Kidney epithelial cell (primary cell): ENCODE results near the gene GCH1. TPM values are rescaled to one million over a fixed set of nuclear protein-coding genes. Genes with fewer than 3 reads are reported as not detected.
"Not testable (repeated sequence)": the region's sequence is repeated elsewhere in the genome, so short reads cannot be mapped to it uniquely, and the experiment has no call there.

ENCODE experiments used
- DNase-seq: peaks from one replicate; pipeline ENCODE4 v3.0.0-alpha.2; 2010; ENCODE audit warnings: low read depth
- H3K27me3 ChIP-seq: 2 replicates; pipeline ENCODE4 v1.6.0; 2011; ENCODE audit warnings: low read length; ENCODE audit not compliant: control insufficient read depth, insufficient read depth
- H3K36me3 ChIP-seq: 2 replicates; pipeline ENCODE4 v1.5.1; 2011; ENCODE audit warnings: low read length; ENCODE audit not compliant: control insufficient read depth, insufficient read depth
- H3K4me3 ChIP-seq: 2 replicates; pipeline ENCODE4 v1.5.1; 2011; ENCODE audit warnings: low read depth, mild to moderate bottlenecking, control low read depth, low read length
- total RNA-seq: library from RNA; depleted of rRNA; stranded (reverse); fragments of >200 nt; gene quantifications from 2 replicates; pipeline ENCODE4 v1.2.3, GENCODE V29; 2015
- TF ChIP-seq, protein P1 (sequence below): IDR thresholded peaks from 2 replicates; pipeline ENCODE4 v1.5.1; 2011; ENCODE audit warnings: mild to moderate bottlenecking, moderate library complexity, low read length, control low read depth, inconsistent platforms; ENCODE audit not compliant: insufficient read depth, poor library complexity, severe bottlenecking

Gene GCH1
- total RNA-seq, 1 donor from 2014 or later, result 30.9 TPM

DNA sequence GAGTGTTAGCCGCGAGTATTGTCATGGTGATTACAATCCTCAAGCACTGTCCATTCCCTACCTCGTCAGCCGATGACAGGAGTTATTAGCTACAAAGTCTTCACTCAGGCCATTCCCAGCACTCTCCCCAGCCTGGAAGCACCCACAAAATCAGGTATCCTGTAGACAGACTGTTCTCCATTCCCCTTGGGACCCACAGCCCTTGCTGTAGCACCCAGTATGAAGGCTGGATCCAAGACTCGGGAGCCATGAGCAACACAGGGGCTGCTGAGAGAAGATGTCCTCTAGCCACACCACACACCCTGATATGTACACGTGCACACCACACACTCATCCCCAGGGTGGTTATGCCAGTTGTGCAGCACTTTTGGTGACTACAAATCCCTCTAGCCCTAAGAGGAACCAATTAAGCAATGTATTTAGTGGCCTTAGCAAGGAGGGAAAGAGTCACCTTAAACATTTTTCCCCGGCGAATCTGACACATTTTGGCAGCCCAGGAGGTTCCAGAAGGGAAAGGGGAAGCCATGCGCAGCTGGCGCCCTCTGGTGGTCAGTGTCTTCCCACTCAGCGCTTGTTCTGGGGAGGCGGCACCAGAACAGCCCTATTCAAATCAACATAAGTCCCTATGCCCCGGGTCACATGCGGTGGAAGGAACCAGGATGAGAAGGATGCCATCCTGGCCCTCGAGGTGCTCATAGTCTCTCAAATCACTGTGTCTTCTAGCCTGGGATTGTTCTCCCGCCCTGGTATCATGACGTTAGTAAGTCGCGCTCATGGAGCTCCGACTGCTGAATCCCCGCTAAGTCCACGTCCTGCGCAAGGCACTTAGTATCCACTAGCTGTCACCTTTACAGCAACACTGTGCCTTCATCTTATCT lies 96.9 kb downstream of the GCH1 start:
- TF ChIP-seq, protein P1, sequence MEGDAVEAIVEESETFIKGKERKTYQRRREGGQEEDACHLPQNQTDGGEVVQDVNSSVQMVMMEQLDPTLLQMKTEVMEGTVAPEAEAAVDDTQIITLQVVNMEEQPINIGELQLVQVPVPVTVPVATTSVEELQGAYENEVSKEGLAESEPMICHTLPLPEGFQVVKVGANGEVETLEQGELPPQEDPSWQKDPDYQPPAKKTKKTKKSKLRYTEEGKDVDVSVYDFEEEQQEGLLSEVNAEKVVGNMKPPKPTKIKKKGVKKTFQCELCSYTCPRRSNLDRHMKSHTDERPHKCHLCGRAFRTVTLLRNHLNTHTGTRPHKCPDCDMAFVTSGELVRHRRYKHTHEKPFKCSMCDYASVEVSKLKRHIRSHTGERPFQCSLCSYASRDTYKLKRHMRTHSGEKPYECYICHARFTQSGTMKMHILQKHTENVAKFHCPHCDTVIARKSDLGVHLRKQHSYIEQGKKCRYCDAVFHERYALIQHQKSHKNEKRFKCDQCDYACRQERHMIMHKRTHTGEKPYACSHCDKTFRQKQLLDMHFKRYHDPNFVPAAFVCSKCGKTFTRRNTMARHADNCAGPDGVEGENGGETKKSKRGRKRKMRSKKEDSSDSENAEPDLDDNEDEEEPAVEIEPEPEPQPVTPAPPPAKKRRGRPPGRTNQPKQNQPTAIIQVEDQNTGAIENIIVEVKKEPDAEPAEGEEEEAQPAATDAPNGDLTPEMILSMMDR, result peak; percentile 98
- H3K4me3 ChIP-seq, result no peak overlapping the region
- DNase-seq, result no peak
- no peaks in the 10 kb centered on the region for H3K36me3 ChIP-seq
- peaks cover 4% of the 10 kb centered on the region for H3K27me3 ChIP-seq

DNA sequence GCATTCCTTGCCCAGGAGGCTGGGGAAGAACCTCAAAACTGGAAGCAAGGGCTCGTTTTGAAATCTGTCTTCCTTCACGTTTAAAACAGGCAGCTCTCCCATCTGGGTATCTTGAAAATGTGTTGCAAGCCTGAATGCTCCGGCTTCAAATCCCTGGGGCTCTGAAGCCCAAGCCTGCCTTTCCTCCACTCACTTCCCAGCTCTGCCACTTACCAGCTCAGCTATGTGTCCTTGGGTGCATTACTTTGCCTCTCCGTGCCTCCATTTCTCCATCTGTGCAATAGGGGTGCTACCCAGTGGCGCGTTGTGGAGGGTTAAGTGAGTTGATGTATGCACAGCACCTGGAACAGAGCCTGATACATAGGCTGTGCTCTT lies 97.6 kb downstream of the GCH1 start:
- Histone ChIP-seq H3K27me3 (peaks cover 4% of the 10 kb centered on the region), H3K4me3 (no peak overlapping the region), H3K36me3 (no peaks in the 10 kb centered on the region)
- DNase-seq, result no peak
- TF ChIP-seq, protein P1, result no peak

DNA sequence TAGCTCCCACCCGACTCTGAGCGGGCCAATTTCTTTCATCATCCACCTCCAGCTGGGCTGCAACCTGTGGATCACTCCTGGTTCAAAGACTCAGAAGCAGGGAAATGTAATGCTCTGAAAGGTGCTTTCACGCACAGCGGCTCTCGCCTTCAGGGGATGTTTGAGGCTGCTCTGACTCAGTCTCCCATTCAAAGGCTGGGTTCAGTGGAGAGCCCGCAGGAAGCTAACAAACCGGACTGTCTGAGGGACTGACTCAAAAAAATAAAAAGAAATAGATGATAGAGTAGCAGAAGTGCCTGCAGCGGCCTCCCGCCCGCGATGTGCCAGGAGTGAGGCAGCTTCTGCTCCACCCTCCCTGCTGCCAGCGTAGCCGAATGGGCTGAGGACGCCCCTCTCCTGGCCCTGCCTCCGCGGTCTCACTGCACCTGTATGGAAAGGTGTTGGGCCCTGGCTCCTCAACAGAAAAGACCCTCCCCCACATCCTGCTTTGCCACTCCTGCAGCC lies 98.0 kb downstream of the GCH1 start:
- DNase-seq, result no peak
- Histone ChIP-seq H3K36me3 (no peaks in the 10 kb centered on the region), H3K4me3 (no peak overlapping the region), H3K27me3 (peaks cover 4% of the 10 kb centered on the region)
- TF ChIP-seq, protein P1, result no peak

DNA sequence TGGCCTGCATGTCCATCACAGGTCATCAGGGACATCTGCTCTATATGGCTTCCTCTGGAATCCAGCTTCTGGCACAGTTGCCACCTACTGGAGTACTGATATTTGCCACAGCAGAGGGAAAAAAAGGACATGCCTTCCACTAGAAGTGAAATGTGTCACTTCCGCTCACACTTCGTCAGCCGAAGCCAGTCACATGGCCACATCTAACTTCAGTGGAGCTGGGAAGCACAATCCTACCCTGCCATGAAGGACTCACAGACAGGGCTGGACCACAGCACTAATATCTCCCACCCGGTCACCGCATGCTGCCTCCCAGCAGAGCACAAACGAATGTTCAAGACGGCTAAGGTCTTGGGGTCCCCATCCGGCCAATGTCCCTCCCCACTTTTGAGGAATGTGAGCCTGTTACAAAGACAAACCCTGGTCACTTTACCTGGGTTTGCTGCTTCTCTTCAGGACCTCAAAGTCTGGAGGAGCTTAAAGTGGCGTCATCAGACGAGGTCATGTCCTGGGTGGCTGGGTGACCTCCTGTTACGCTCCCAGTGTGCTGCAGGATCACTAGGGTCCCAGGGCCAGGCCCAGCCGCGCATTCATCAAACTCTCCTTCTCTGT lies 98.6 kb downstream of the GCH1 start:
- peaks cover 4% of the 10 kb centered on the region for H3K27me3 ChIP-seq
- TF ChIP-seq, protein P1, result no peak
- DNase-seq, result no peak
- no peaks in the 10 kb centered on the region for H3K36me3 ChIP-seq
- H3K4me3 ChIP-seq, result no peak overlapping the region

DNA sequence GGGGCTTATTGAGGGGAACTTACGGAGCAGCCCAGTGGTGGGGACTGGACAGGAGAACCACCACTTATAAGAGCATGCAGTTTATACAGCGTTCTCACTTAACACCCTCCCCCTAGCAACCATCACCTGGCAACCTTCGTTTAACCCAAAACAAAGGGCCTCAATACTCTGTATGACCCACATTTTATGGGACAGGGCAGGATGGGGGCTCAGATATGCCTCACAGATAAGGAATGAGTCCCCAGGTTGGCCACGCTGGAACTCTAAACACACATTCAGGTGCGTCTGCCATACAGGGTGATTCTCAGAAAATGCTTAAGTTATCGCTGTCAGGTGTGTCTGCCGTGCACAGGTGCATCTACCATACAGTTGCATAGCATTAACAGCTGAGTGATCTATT lies 99.2 kb downstream of the GCH1 start:
- DNase-seq, result no peak
- peaks cover 4% of the 10 kb centered on the region for H3K27me3 ChIP-seq
- TF ChIP-seq, protein P1, result no peak
- H3K36me3 ChIP-seq, result no peaks in the 10 kb centered on the region
- H3K4me3 ChIP-seq, result no peak overlapping the region

DNA sequence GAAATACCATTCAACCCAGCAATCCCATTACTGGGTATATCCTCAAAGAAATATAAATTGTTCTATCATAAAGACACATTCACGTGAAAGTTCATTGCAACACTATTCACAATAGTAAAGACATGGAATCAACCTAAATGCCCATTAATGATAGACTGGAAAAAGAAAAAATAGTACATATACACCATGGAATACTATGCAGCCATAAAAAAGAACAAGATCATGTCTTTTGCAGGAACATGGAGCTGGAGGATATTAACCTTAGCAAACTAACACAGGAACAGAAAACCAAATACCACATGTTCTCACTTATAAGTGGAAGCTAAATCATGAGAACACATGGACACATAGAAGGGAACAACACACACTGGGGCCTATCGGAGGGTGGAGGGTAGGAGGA lies 101.1 kb downstream of the GCH1 start:
- H3K4me3 ChIP-seq, H3K36me3 ChIP-seq, H3K27me3 ChIP-seq, DNase-seq: not testable (repeated sequence)
